Upper lobe of left lung (tissue), 4 donors: ENCODE results near the gene MYZAP.

Experiments
- EP300 ChIP-seq, 4 donors: sonication (generic); formaldehyde crosslinking; IDR thresholded peaks; one replicate each; pipeline ENCODE4 v1.5.1; 2017; ENCODE audit warnings: antibody characterized with exemption in 4 of 4, control low read depth in 2 of 4
- POLR2AphosphoS5 ChIP-seq, 2 donors: sonication (generic); formaldehyde crosslinking; IDR thresholded peaks; one replicate each; pipeline ENCODE4 v1.5.1; 2017; ENCODE audit warnings: antibody characterized with exemption in 2 of 2
- TF ChIP-seq, protein P1 (sequence below), 6 experiments: fragments of 450-650 bp in 4 of 6; fragments of 200-600 bp in 2 of 6; sonication (generic) in 2 of 6; IDR thresholded peaks; one replicate each; pipeline ENCODE4 v1.5.1; 2016 to 2019; ENCODE audit warnings: antibody characterized with exemption in 6 of 6

DNA sequence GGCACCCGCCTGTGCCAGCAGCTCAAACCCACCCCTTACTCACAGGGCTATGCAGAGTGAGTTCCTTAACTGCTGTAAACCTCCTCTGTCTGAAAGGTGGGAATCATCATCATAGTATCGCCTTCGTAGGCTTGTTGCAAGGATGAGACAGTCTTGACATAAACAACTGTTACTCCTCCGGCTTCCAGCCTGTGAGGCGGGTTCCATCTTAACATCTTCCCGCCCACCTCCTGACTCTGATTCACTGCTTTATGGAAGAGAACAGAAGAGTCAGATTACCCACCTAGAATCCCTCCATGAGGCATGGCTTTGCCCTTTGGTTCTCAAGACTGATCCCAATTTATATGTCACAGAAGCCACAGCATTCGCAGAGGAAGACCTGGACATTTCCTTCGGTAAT is 136.7 kb downstream of the MYZAP start:
- TF ChIP-seq, protein P1, sequence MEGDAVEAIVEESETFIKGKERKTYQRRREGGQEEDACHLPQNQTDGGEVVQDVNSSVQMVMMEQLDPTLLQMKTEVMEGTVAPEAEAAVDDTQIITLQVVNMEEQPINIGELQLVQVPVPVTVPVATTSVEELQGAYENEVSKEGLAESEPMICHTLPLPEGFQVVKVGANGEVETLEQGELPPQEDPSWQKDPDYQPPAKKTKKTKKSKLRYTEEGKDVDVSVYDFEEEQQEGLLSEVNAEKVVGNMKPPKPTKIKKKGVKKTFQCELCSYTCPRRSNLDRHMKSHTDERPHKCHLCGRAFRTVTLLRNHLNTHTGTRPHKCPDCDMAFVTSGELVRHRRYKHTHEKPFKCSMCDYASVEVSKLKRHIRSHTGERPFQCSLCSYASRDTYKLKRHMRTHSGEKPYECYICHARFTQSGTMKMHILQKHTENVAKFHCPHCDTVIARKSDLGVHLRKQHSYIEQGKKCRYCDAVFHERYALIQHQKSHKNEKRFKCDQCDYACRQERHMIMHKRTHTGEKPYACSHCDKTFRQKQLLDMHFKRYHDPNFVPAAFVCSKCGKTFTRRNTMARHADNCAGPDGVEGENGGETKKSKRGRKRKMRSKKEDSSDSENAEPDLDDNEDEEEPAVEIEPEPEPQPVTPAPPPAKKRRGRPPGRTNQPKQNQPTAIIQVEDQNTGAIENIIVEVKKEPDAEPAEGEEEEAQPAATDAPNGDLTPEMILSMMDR (IDR thresholded peaks at IDR 0.05): no peak
- TF ChIP-seq POLR2AphosphoS5 (IDR thresholded peaks at IDR 0.05): no peak
- TF ChIP-seq EP300 (IDR thresholded peaks at IDR 0.05): no peak
